GM18505 (cell line): Measurements from ENCODE around the gene PPIH.
"Not testable (repeated sequence)": the region's sequence is repeated elsewhere in the genome, so short reads cannot be mapped to it uniquely, and the experiment has no call there.

ENCODE experiments used
- ATAC-seq: cut with Tn5 transposase; IDR thresholded peaks from one replicate; pipeline ENCODE4 v1.9.1; 2021; ENCODE audit not compliant: unreplicated experiment
- POLR2A ChIP-seq: IDR thresholded peaks from 4 replicates; pipeline ENCODE4 v1.6.1; 2011; ENCODE audit warnings: borderline replicate concordance; ENCODE audit not compliant: insufficient read depth, insufficient read length; ENCODE audit errors: extremely low read depth

The PPIH gene

DNA sequence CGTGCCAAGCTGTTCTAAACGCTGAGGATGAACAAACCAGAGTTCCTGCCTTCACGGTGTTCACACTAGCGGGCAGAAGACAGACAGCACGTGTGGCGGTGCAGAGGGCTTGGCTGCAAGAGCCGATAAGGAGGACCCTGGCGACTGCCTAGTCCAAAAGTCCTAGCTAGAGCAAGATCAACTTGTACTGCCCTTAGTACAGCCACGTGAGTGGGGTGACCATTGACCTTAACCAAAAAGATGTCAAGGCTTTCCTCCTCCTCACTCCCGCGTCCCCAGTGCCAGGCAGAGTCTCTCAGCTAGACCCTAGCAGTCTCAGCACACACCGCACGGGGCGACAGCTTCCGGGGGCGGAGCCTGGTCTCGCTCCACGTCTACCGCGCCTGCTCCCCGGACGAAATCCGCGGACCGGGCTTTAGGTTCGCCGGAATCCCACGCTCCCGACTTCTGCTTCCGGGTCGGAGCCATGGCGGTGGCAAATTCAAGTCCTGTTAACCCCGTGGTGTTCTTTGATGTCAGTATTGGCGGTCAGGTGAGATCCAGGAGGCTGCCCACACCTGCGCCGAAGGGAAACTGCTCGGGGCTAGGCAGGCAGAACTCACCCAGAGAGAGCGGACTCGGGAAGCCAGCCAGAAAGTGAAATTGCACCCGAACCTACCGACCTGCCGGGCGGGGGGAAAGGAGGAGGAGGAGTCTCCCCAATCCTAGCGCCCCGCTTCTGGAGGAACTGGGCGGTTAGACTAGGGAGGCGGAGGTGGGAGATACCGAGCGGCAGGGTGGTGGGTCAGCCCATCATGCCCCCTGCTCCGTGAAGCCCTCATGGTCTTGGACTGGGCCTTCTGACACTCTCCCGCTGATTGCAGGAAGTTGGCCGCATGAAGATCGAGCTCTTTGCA, at the start of gene PPIH:
PPIH (plus strand) TSS at position 443 of the 896 bp plus-strand sequence; CDS start at position 467, 24 bp downstream.
- peak; percentile 95 for ATAC-seq
- TF ChIP-seq POLR2A = peak; percentile 92

DNA sequence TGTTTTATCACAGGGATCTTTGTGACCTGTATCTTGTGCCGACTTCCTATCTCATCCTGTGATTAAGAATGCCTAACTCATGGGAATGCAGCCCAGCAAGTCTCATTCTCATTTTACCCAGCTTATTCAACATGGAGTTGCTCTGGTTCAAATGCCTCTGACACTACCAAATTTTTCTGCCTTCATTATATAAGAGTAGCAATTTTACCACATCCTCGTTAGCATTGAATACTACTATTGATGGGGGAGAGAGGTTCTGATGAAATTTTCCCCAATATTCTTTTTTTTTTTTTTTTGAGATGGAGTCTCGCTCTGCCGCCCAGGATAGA, 44.5 kb upstream of the PPIH start:
- no peak for ATAC-seq
- TF ChIP-seq POLR2A = no peak

- ATAC-seq = no peak
- TF ChIP-seq POLR2A = no peak
Observed at GRCh38 chr1:42618866-42619265, 39.4 kb upstream of the PPIH start.

- ATAC-seq = no peak
- no peak for TF ChIP-seq POLR2A
Observed at GRCh38 chr1:42620307-42620706, 37.9 kb upstream of the PPIH start.

DNA sequence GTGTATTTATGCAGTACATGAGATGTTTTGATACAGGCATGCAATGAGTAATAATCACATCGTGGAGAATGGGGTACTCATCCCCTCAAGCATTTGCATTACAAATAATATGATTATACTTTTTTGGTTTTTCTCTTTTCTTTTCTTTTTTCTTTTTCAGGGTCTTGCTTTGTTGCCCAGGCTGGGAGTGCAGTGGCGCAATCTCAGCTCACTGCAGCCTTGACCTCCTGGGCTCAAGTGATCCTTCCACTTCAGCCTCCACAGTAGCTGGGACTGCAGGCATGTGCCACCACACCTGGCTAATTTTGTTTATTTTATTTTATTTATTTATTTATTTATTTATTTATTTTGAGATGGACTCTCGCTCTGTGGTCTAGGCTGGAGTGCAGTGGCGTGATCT, 37.0 kb upstream of the PPIH start:
- not testable (repeated sequence) for ATAC-seq

GRCh38 chr1:42627205-42627604, 31.0 kb upstream of the PPIH start:
- not testable (repeated sequence) for ATAC-seq

DNA sequence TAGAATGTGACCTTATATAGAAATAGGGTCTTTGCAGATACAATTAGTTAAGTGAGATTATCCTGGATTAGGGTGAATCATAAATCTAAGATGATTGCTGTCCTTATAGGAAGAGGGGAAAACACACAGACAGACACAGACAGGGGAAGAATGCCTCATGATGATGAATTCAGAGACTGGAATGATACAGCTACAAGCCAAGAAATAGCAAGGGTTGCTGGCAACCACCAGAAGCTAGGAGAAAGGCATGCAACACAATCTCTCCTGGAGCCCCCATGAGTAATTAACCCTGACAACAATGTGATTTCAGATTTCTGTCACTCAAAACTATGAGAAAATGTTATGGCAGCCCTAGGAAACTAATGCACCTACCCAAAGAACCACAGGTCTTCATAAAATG, 19.1 kb upstream of the PPIH start:
- ATAC-seq = no peak

GRCh38 chr1:42646056-42646455, 12.2 kb upstream of the PPIH start:
- ATAC-seq = no peak
- no peak for TF ChIP-seq POLR2A

More for the DNA sequence above, 19.1 kb upstream of the PPIH start:
- no peak for TF ChIP-seq POLR2A

- TF ChIP-seq POLR2A = no peak
- ATAC-seq = no peak
Observed at GRCh38 chr1:42657201-42657600, 1.0 kb upstream of the PPIH start.

GRCh38 chr1:42658877-42659337, 684 bp downstream of the PPIH start:
- TF ChIP-seq POLR2A = no peak
- no peak for ATAC-seq

GRCh38 chr1:42660907-42661500, 2.8 kb downstream of the PPIH start:
- TF ChIP-seq POLR2A = no peak

DNA sequence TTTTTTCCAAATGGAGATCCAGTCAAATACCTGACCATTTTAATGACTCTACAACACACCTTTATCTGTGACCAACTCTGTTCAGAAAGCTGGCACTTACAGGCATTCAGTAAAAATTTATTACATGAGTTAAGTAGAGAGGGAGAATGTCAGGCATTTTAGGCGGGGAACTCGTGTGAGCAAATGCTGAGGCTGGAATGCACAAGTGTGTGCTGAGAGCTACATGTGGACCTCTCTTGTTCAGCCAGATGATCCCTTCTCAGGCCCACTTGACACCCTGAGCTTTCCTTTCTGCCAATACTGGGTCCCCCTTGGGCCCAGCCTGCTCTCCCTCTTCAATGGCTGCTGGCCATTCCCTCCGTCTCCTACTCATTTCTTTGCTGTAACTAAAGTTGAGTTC, 11.7 kb downstream of the PPIH start:
- TF ChIP-seq POLR2A = no peak
- ATAC-seq = no peak

More at GRCh38 chr1:42660907-42661500, 2.8 kb downstream of the PPIH start:
- no peak for ATAC-seq

GRCh38 chr1:42670425-42670824, 12.2 kb downstream of the PPIH start:
- no peak for TF ChIP-seq POLR2A
- no peak for ATAC-seq

DNA sequence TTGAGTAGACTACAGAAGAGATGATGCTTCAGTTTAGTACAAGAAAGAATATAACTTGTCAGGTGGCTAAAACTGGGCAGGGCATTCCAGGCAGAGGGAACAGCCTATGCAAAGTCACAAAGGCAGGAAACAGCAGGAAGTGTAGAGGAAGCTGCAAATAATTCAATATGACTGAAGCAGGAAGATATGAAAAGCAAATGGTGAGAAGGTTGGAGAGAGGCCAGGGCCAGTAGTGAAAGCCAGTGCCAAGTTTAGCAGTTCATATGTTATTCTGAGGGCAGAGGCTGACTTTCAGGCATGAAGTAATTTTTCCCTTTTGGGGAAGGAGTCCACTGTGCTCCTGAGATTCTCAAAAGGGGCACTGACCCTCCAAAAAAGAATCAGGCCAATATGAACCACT, 16.0 kb downstream of the PPIH start:
- TF ChIP-seq POLR2A = no peak
- no peak for ATAC-seq
